Adrenal gland (tissue), 12 donors: Measurements from ENCODE around the gene FAM227B. TPM values are rescaled to one million over a fixed set of nuclear protein-coding genes. Genes with fewer than 3 reads are reported as not detected.

Experiments
- DNase-seq, 7 donors: peaks; one replicate each; pipeline ENCODE4 v3.0.0-alpha.2; 2019 to 2020
- H3K27ac ChIP-seq, 5 donors: fragments of 200-600 bp; sonication (generic) in 4 of 5; 1 replicate in 3 of 5; 2 replicates in 2 of 5; pipeline versions ENCODE4 v1.5.1 to v1.8.0; 2016 to 2020; ENCODE audit warnings: mild to moderate bottlenecking in 1 of 5
- H3K27me3 ChIP-seq: fragments of 200-600 bp; 2 replicates; pipeline ENCODE4 v1.8.0; 2021
- H3K36me3 ChIP-seq, 2 donors: fragments of 200-600 bp; replicated peaks in 1 of 2; 1 replicate in 1 of 2; 2 replicates in 1 of 2; pipeline versions ENCODE4 v1.5.1 to v1.8.0; 2018 to 2022
- H3K4me1 ChIP-seq, 2 donors: fragments of 200-600 bp; replicated peaks in 1 of 2; 1 replicate in 1 of 2; 2 replicates in 1 of 2; pipeline versions ENCODE4 v1.5.1 to v1.8.0; 2018 to 2021
- H3K4me3 ChIP-seq, 4 donors: fragments of 200-600 bp; sonication (generic) in 3 of 4; one replicate each; pipeline ENCODE4 v1.5.1; 2016 to 2018
- H3K9me3 ChIP-seq, 3 donors: fragments of 200-600 bp; sonication (generic) in 1 of 3; replicated peaks in 1 of 3; 1 replicate in 2 of 3; 2 replicates in 1 of 3; pipeline versions ENCODE4 v1.5.1 to v1.8.0; 2016 to 2021
- POLR2A ChIP-seq, 2 donors: fragments of 450-650 bp; IDR thresholded peaks; one replicate each; pipeline ENCODE4 v1.6.1; 2017; ENCODE audit warnings: antibody characterized with exemption in 2 of 2, mild to moderate bottlenecking in 2 of 2, moderate library complexity in 1 of 2
- WGBS, 4 donors: extraction: QIAGEN DNeasy Blood & Tissue Kit in 2 of 4; methylation state at CpG; one replicate each; pipeline versions ENCODE4 v1.1.5 to v1.1.7; 2013 to 2017; 5-methylcytosine and 5-hydroxymethylcytosine counted together
- intact Hi-C, 2 donors: fragments of 100-400 bp; cut with DNase I; formaldehyde crosslinking; loops; one replicate each; pipeline versions ENCODE4 v1.14.1 to v1.15.0; 2022 to 2023
- polyA plus RNA-seq, 3 donors: library from polyadenylated mRNA; stranded (reverse); fragments of 200-250 nt in 2 of 3; fragments of 350-450 nt in 1 of 3; fragmentation: Illumina TruSeq in 1 of 3; extraction: RNeasy Lipid Tissue Mini Kit (QIAGEN cat#74804) in 1 of 3; gene quantifications; one replicate each; pipeline ENCODE4 v1.2.3, GENCODE V29; 2013 to 2014
- total RNA-seq, 9 donors: library from RNA; depleted of rRNA in 4 of 9; stranded (reverse); fragments of >200 nt in 4 of 9; fragments of 120-200 nt in 1 of 9; fragmentation: NEBNext Ultra II Directional in 1 of 9; extraction: Animal tissue kit (Norgen Biotek cat#: 25700) in 1 of 9; gene quantifications; one replicate each; pipeline versions ENCODE4 v1.1.0 to v1.2.4, GENCODE V29; 2013 to 2023
- TF ChIP-seq, protein P1 (sequence below), 6 experiments: fragments of 450-650 bp in 4 of 6; fragments of 200-600 bp in 2 of 6; sonication (generic) in 1 of 6; IDR thresholded peaks; 1 replicate in 5 of 6; 2 replicates in 1 of 6; pipeline versions ENCODE4 v1.5.1 to v1.8.0; 2016 to 2021; ENCODE audit warnings: antibody characterized with exemption in 6 of 6, mild to moderate bottlenecking in 2 of 6, moderate library complexity in 1 of 6
- donor health status: healthy with polysubstance abuse.
- donor health status: Bipolar disorder and iron deficiency.
- donor health status: DM: yes; HTN: yes; CAD: no.
- donor health status: DM: no; HTN: no; CAD: no.
- donor health status: DM: no; HTN: no; CAD: no.
- donor health status: DM: yes; HTN: yes; CAD: no.

The FAM227B gene
- total and polyA plus RNA-seq, 12 donors = 1.4 to 20.4 (median 8.4) TPM

DNA sequence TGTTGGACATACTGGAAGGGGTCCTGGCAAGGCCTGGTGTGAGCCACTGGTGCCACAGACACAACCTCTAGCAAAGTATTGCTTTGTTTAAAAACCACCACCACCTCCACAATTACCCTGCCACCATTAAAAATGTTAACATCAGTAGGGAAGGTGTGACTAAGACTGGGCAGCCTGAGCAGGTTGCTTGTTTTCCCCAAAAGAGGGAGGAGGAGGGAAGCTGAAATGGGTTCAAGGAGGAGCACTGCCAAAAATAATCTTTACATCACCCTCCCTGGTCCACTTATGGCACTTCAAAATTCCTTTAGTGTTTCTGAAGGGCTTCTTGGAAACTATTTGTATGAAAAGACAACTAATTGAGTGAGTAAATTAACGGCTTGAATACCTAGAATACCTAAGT is 297.4 kb downstream of the FAM227B start:
- intact Hi-C loops = no loop called here
- no peak for TF ChIP-seq POLR2A (IDR thresholded peaks at IDR 0.05)
- TF ChIP-seq, protein P1, sequence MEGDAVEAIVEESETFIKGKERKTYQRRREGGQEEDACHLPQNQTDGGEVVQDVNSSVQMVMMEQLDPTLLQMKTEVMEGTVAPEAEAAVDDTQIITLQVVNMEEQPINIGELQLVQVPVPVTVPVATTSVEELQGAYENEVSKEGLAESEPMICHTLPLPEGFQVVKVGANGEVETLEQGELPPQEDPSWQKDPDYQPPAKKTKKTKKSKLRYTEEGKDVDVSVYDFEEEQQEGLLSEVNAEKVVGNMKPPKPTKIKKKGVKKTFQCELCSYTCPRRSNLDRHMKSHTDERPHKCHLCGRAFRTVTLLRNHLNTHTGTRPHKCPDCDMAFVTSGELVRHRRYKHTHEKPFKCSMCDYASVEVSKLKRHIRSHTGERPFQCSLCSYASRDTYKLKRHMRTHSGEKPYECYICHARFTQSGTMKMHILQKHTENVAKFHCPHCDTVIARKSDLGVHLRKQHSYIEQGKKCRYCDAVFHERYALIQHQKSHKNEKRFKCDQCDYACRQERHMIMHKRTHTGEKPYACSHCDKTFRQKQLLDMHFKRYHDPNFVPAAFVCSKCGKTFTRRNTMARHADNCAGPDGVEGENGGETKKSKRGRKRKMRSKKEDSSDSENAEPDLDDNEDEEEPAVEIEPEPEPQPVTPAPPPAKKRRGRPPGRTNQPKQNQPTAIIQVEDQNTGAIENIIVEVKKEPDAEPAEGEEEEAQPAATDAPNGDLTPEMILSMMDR (IDR thresholded peaks at IDR 0.05) = no peak
- DNase-seq = no peak
- Histone ChIP-seq H3K4me1 (peaks cover 0 to 3% of the 10 kb centered on the region in 2 donors), H3K9me3 (no peaks in the 10 kb centered on the region), H3K36me3 (peaks cover 0 to 7% of the 10 kb centered on the region in 2 donors), H3K27me3 (no peaks in the 10 kb centered on the region), H3K4me3 (no peak overlapping the region), H3K27ac (no peak overlapping the region)
- 85 to 98% (median 95%) methylated on average over 1 of the region's 1 CpG for WGBS, 4 donors

- no peaks in the 10 kb centered on the region for H3K9me3 ChIP-seq
- H3K27ac ChIP-seq = peak overlapping the region in 1 of 5 donors; percentile 22
- intact Hi-C loops = no loop called here
- 31 to 67% (median 54%) methylated on average over 1 of the region's 1 CpG for WGBS, 4 donors
- H3K4me1 ChIP-seq = peaks cover 0 to 3% of the 10 kb centered on the region in 2 donors
- peaks cover 0 to 7% of the 10 kb centered on the region in 2 donors for H3K36me3 ChIP-seq
- no peak for TF ChIP-seq POLR2A (IDR thresholded peaks at IDR 0.05)
- TF ChIP-seq, protein P1 (IDR thresholded peaks at IDR 0.05) = no peak
- H3K4me3 ChIP-seq = no peak overlapping the region
- H3K27me3 ChIP-seq = no peaks in the 10 kb centered on the region
- DNase-seq = no peak
Observed at GRCh38 chr15:49320351-49320750, 300.3 kb downstream of the FAM227B start.

- H3K4me1 ChIP-seq = peaks cover 0 to 1% of the 10 kb centered on the region in 2 donors
- peaks cover 0 to 7% of the 10 kb centered on the region in 2 donors for H3K36me3 ChIP-seq
- no peaks in the 10 kb centered on the region for H3K27me3 ChIP-seq
- intact Hi-C loops = no loop called here
- WGBS, 4 donors = 49 to 78% (median 70%) methylated on average over 2 of the region's 2 CpGs
- no peak overlapping the region for H3K4me3 ChIP-seq
- DNase-seq = no peak
- no peaks in the 10 kb centered on the region for H3K9me3 ChIP-seq
- TF ChIP-seq POLR2A (IDR thresholded peaks at IDR 0.05) = no peak
- TF ChIP-seq, protein P1 (IDR thresholded peaks at IDR 0.05) = no peak
- H3K27ac ChIP-seq = no peak overlapping the region
Observed at GRCh38 chr15:49315391-49315823, 305.2 kb downstream of the FAM227B start.

GRCh38 chr15:49314716-49315115 is 305.9 kb downstream of the FAM227B start:
- Histone ChIP-seq H3K4me3 (no peak overlapping the region), H3K4me1 (no peaks in the 10 kb centered on the region), H3K36me3 (peaks cover 0 to 4% of the 10 kb centered on the region in 2 donors), H3K27me3 (no peaks in the 10 kb centered on the region), H3K27ac (no peak overlapping the region), H3K9me3 (no peaks in the 10 kb centered on the region)
- intact Hi-C loops = no loop called here
- peak in 1 of 7 donors; percentile 17 for DNase-seq
- TF ChIP-seq POLR2A (IDR thresholded peaks at IDR 0.05) = no peak
- TF ChIP-seq, protein P1 (IDR thresholded peaks at IDR 0.05) = no peak
- WGBS, 4 donors = 69 to 79% (median 75%) methylated on average over 1 of the region's 1 CpG
